HepG2 (cell line): Measurements from ENCODE around the gene THOP1. TPM values are rescaled to one million over a fixed set of nuclear protein-coding genes. Genes with fewer than 3 reads are reported as not detected.

Experiments
- ATAC-seq: fragments of 200-7000 bp; cut with Tn5 transposase; 3 replicates; pipeline ENCODE4 v1.9.1; 2020; ENCODE audit warnings: mild to moderate bottlenecking, moderate library complexity
- BruUV-seq: library from RNA; stranded (reverse); fragments of 400-500 nt; replicated peaks from 2 replicates; lab custom pipeline; 2021; lab: Mats Ljungman, UMichigan
- CTCF ChIA-PET: fragments of 300-600 bp; formaldehyde crosslinking; extraction: SDS; loops from one replicate; lab custom pipeline; 2021; ENCODE audit warnings: low total read pairs, inconsistent platforms, low intra/inter-chr PET ratio; lab: Yijun Ruan, JAX
- POLR2A ChIA-PET: fragments of 350-600 bp; sonication (Branson Sonifier 250); formaldehyde crosslinking; loops from one replicate; lab custom pipeline; 2020; ENCODE audit warnings: antibody characterized with exemption, inconsistent platforms; lab: Yijun Ruan, JAX
- DNase-seq: peaks from one replicate; pipeline ENCODE4 v3.0.0-alpha.2; 2015; ENCODE audit warnings: low spot score
- FAIRE-seq: peaks from 3 replicates; lab custom pipeline; 2011; peaks lifted over from hg19 to GRCh38; lab: Jason Lieb, UNC
- H2AFZ ChIP-seq: one replicate; pipeline ENCODE4 v1.6.1; 2011; ENCODE audit warnings: low read length, inconsistent platforms
- H3K27ac ChIP-seq: fragments of 300-600 bp; 3 replicates; pipeline ENCODE4 v1.8.0; 2011; ENCODE audit warnings: mixed run types, mild to moderate bottlenecking, mixed read lengths, low read length, inconsistent platforms; ENCODE audit not compliant: insufficient read depth; ENCODE audit errors: extremely low read length
- H3K27me3 ChIP-seq, 2 experiments: fragments of 200-600 bp in 1 of 2; 2 replicates in 1 of 2; 3 replicates in 1 of 2; pipeline versions ENCODE4 v1.6.0 to v1.8.0; 2011; ENCODE audit warnings: low read length in 2 of 2, mild to moderate bottlenecking in 2 of 2, moderate library complexity in 2 of 2, inconsistent platforms in 1 of 2; ENCODE audit not compliant: insufficient read depth in 2 of 2, control insufficient read depth in 1 of 2
- H3K36me3 ChIP-seq, 2 experiments: fragments of 200-600 bp in 1 of 2; replicated peaks in 1 of 2; 2 replicates in 1 of 2; 3 replicates in 1 of 2; pipeline versions ENCODE4 v1.5.1 to v1.8.0; 2011; ENCODE audit warnings: low read length in 2 of 2, inconsistent platforms in 1 of 2; ENCODE audit not compliant: insufficient read depth in 2 of 2, control insufficient read depth in 1 of 2
- H3K4me1 ChIP-seq: 2 replicates; pipeline ENCODE4 v1.5.1; 2012; ENCODE audit warnings: low read length, inconsistent platforms; ENCODE audit not compliant: insufficient read depth
- H3K4me2 ChIP-seq: 2 replicates; pipeline ENCODE4 v1.6.0; 2011; ENCODE audit warnings: low read depth, low read length, inconsistent platforms
- H3K4me3 ChIP-seq, 3 experiments: fragments of 200-600 bp in 1 of 3; sonication (generic), shearing (Covaris generic) in 1 of 3; replicated peaks in 1 of 3; 2 replicates each; pipeline ENCODE4 v1.5.1; 2011 to 2016; ENCODE audit warnings: low read length in 3 of 3, inconsistent platforms in 2 of 3, low read depth in 2 of 3, mild to moderate bottlenecking in 2 of 3, control low read depth in 1 of 3, mixed read lengths in 1 of 3; ENCODE audit not compliant: insufficient read depth in 1 of 3
- H3K79me2 ChIP-seq: one replicate; pipeline ENCODE4 v1.6.1; 2011; ENCODE audit warnings: low read length, inconsistent platforms; ENCODE audit not compliant: insufficient read depth
- H3K9ac ChIP-seq: 2 replicates; pipeline ENCODE4 v1.6.0; 2011; ENCODE audit warnings: mild to moderate bottlenecking, low read depth, low read length, inconsistent platforms; ENCODE audit not compliant: insufficient read depth
- H3K9me3 ChIP-seq: 2 replicates; pipeline ENCODE4 v1.5.1; 2012; ENCODE audit warnings: mild to moderate bottlenecking, low read length
- H4K20me1 ChIP-seq: 2 replicates; pipeline ENCODE4 v1.6.0; 2011; ENCODE audit warnings: inconsistent platforms, mild to moderate bottlenecking, low read length, moderate library complexity; ENCODE audit not compliant: insufficient read depth
- ASH2L ChIP-seq: fragments of 300-600, 200-600 bp; sonication (generic); IDR thresholded peaks from 2 replicates; pipeline ENCODE4 v1.7.0; 2017; ENCODE audit warnings: low read depth, mild to moderate bottlenecking, moderate library complexity, mixed read lengths, low read length; ENCODE audit not compliant: insufficient read length
- ETV5 ChIP-seq: IDR thresholded peaks from 2 replicates; pipeline ENCODE4 v1.6.1; 2018; ENCODE audit warnings: missing biosample characterization, missing genetic modification reagents, inconsistent platforms, borderline replicate concordance
- FOXK1 ChIP-seq: sonication (generic); formaldehyde crosslinking; IDR thresholded peaks from 2 replicates; pipeline ENCODE4 v1.4.0; 2020; ENCODE audit warnings: low read depth, missing genetic modification reagents, borderline replicate concordance
- FOXO1 ChIP-seq: sonication (generic); formaldehyde crosslinking; IDR thresholded peaks from 2 replicates; pipeline ENCODE4 v1.4.0; 2020; ENCODE audit warnings: missing genetic modification reagents
- HIC2 ChIP-seq: sonication (generic); formaldehyde crosslinking; IDR thresholded peaks from 2 replicates; pipeline ENCODE4 v1.9.0; 2022; ENCODE audit warnings: low read depth, missing genetic modification reagents
- NCOA1 ChIP-seq: sonication (generic); formaldehyde crosslinking; IDR thresholded peaks from 2 replicates; pipeline ENCODE4 v1.9.0; 2021; ENCODE audit warnings: missing genetic modification reagents
- NFRKB ChIP-seq: fragments of 450-650 bp; IDR thresholded peaks from 2 replicates; pipeline ENCODE4 v1.6.1; 2017
- PRDM15 ChIP-seq: sonication (generic); formaldehyde crosslinking; IDR thresholded peaks from 2 replicates; pipeline ENCODE4 v1.4.0; 2020; ENCODE audit warnings: missing genetic modification reagents
- RXRA ChIP-seq: sonication (generic); formaldehyde crosslinking; IDR thresholded peaks from 2 replicates; pipeline ENCODE4 v1.5.1; 2020; ENCODE audit warnings: missing genetic modification reagents
- SOX5 ChIP-seq: IDR thresholded peaks from 2 replicates; pipeline ENCODE4 v1.6.1; 2016; ENCODE audit warnings: borderline replicate concordance
- ZNF572 ChIP-seq: sonication (generic); formaldehyde crosslinking; IDR thresholded peaks from 2 replicates; pipeline ENCODE4 v1.5.1; 2020; ENCODE audit warnings: mild to moderate bottlenecking, missing genetic modification reagents
- ZNF672 ChIP-seq: sonication (generic); formaldehyde crosslinking; IDR thresholded peaks from 2 replicates; pipeline ENCODE4 v1.8.1; 2022; ENCODE audit warnings: missing genetic modification reagents
- ZNF709 ChIP-seq: sonication (generic); formaldehyde crosslinking; IDR thresholded peaks from 2 replicates; pipeline ENCODE4 v1.5.0; 2020; ENCODE audit warnings: mild to moderate bottlenecking, missing genetic modification reagents
- ZSCAN22 ChIP-seq: sonication (generic); formaldehyde crosslinking; IDR thresholded peaks from 2 replicates; pipeline ENCODE4 v1.4.0; 2020; ENCODE audit warnings: mild to moderate bottlenecking, missing genetic modification reagents
- WGBS: methylation state at CpG from one replicate; pipeline ENCODE4 v1.1.6; 2017; ENCODE audit warnings: low lambda C conversion rate; 5-methylcytosine and 5-hydroxymethylcytosine counted together
- in situ Hi-C: cut with HindIII; loops from 2 replicates; pipeline ENCODE4 v1.10.0; 2017; ENCODE audit warnings: low pct_unique_long_range_greater_than_20kb; ENCODE audit not compliant: extremely low pct_ligation_motif_present
- intact Hi-C: fragments of 100-400 bp; cut with micrococcal nuclease; formaldehyde crosslinking; loops from one replicate; pipeline ENCODE4 v1.10.0; 2022; ENCODE audit not compliant: unreplicated experiment
- polyA plus RNA-seq, 8 experiments: library from polyadenylated mRNA; depleted of rRNA in 3 of 8; stranded (reverse) in 7 of 8; unstranded in 1 of 8; fragments of >200 nt; fragmentation: Illumina TruSeq in 4 of 8; extraction: Trizol in 4 of 8; gene quantifications; 2 replicates each; pipeline versions ENCODE4 v1.2.1 to v1.2.3, GENCODE V29; 2011 to 2016; ENCODE audit warnings: low read depth in 4 of 8, missing spikeins in 1 of 8, mixed read lengths in 1 of 8; ENCODE audit not compliant: insufficient read depth in 1 of 8
- total RNA-seq, 5 experiments: library from RNA; depleted of rRNA; stranded (reverse); fragments of >200 nt; fragmentation: Illumina TruSeq; extraction: Trizol; gene quantifications; 2 replicates each; pipeline ENCODE4 v1.2.3, GENCODE V29; 2016; ENCODE audit warnings: low read depth in 1 of 5
- TF ChIP-seq, protein P1 (sequence below): sonication (generic); formaldehyde crosslinking; IDR thresholded peaks from 2 replicates; pipeline ENCODE4 v1.8.1; 2023; ENCODE audit warnings: mild to moderate bottlenecking, missing genetic modification reagents
- TF ChIP-seq, protein P2 (sequence below): sonication (generic); formaldehyde crosslinking; IDR thresholded peaks from 2 replicates; pipeline ENCODE4 v1.4.0; 2020; ENCODE audit warnings: missing genetic modification reagents, borderline replicate concordance

Gene THOP1
- total and polyA plus RNA-seq, 2 of the 13 experiments (the other 11 are each of a cell fraction or from before 2014, with no cell fraction given), result 74.4 to 116 TPM

- Histone ChIP-seq H3K27ac (no peak overlapping the region), H3K9me3 (no peaks in the 10 kb centered on the region), H3K4me2 (peak overlapping the region; percentile 20; the same call in 1 of the 2 replicates), H3K79me2 (peaks cover 35% of the 10 kb centered on the region), H3K4me3 (no peak overlapping the region), H3K27me3 (no peaks in the 10 kb centered on the region; a peak in 1 of 5 replicates), H3K9ac (no peak overlapping the region), H2AFZ (no peak overlapping the region), H3K4me1 (peaks cover 74% of the 10 kb centered on the region), H3K36me3 (peaks cover 1 to 16% of the 10 kb centered on the region in 2 experiments; a peak in 2 of 5 replicates), H4K20me1 (peaks cover 15% of the 10 kb centered on the region)
- POLR2A ChIA-PET, result interaction anchor here (2.0 to 2.2 kb wide), 2 partner anchors 22 to 79 kb away, joined by 6 read pairs; partner anchors contain the start of gene ZNF556
- peak; percentile 4 for FAIRE-seq
- BruUV-seq, result no TSS peak
- peak; percentile 52 for DNase-seq
- CTCF ChIA-PET, result no interaction called here
- in situ Hi-C loops (no loop called here), intact Hi-C loops (no loop called here)
- WGBS, result 66% methylated on average over 5 of the region's 5 CpGs
- ATAC-seq, result no peak
- TF ChIP-seq ZNF672 (CRISPR knock-in tag) (no peak), ETV5 (peak; percentile 31; the same call in 1 of the 2 replicates), RXRA (CRISPR knock-in tag) (0 out of 2 replicates have a peak, but pooled peaks have one; percentile 16), ASH2L (no peak), HIC2 (no peak), ZNF572 (CRISPR knock-in tag) (no peak), NFRKB (no peak), PRDM15 (CRISPR knock-in tag) (no peak), ZSCAN22 (CRISPR knock-in tag) (no peak), ZNF709 (CRISPR knock-in tag) (no peak), FOXK1 (no peak), FOXO1 (no peak), SOX5 (CRISPR knock-in tag) (peak; percentile 40; the same call in 1 of the 2 replicates), NCOA1 (CRISPR knock-in tag) (no peak)
- TF ChIP-seq, protein P1, sequence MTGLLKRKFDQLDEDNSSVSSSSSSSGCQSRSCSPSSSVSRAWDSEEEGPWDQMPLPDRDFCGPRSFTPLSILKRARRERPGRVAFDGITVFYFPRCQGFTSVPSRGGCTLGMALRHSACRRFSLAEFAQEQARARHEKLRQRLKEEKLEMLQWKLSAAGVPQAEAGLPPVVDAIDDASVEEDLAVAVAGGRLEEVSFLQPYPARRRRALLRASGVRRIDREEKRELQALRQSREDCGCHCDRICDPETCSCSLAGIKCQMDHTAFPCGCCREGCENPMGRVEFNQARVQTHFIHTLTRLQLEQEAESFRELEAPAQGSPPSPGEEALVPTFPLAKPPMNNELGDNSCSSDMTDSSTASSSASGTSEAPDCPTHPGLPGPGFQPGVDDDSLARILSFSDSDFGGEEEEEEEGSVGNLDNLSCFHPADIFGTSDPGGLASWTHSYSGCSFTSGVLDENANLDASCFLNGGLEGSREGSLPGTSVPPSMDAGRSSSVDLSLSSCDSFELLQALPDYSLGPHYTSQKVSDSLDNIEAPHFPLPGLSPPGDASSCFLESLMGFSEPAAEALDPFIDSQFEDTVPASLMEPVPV (CRISPR knock-in tag), result no peak
- TF ChIP-seq, protein P2, sequence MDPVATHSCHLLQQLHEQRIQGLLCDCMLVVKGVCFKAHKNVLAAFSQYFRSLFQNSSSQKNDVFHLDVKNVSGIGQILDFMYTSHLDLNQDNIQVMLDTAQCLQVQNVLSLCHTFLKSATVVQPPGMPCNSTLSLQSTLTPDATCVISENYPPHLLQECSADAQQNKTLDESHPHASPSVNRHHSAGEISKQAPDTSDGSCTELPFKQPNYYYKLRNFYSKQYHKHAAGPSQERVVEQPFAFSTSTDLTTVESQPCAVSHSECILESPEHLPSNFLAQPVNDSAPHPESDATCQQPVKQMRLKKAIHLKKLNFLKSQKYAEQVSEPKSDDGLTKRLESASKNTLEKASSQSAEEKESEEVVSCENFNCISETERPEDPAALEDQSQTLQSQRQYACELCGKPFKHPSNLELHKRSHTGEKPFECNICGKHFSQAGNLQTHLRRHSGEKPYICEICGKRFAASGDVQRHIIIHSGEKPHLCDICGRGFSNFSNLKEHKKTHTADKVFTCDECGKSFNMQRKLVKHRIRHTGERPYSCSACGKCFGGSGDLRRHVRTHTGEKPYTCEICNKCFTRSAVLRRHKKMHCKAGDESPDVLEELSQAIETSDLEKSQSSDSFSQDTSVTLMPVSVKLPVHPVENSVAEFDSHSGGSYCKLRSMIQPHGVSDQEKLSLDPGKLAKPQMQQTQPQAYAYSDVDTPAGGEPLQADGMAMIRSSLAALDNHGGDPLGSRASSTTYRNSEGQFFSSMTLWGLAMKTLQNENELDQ (CRISPR knock-in tag), result no peak
Measured at GRCh38 chr19:2788237-2788636, 2.9 kb downstream of the THOP1 start.
